Sigmoid colon (tissue), 3 donors: ENCODE results near the gene DNAH12.
"Not testable (repeated sequence)": the region's sequence is repeated elsewhere in the genome, so short reads cannot be mapped to it uniquely, and the experiment has no call there.

Experiments
- POLR2A ChIP-seq, 2 donors: fragments of 450-650 bp; IDR thresholded peaks; one replicate each; pipeline ENCODE4 v1.6.1; 2016; ENCODE audit warnings: antibody characterized with exemption in 2 of 2, mild to moderate bottlenecking in 2 of 2, moderate library complexity in 2 of 2
- TF ChIP-seq, protein P1 (sequence below), 4 experiments: fragments of 450-650 bp in 3 of 4; fragments of 200-600 bp in 1 of 4; IDR thresholded peaks; one replicate each; pipeline ENCODE4 v1.5.1; 2016 to 2019; ENCODE audit warnings: antibody characterized with exemption in 4 of 4, mild to moderate bottlenecking in 3 of 4, moderate library complexity in 2 of 4

DNA sequence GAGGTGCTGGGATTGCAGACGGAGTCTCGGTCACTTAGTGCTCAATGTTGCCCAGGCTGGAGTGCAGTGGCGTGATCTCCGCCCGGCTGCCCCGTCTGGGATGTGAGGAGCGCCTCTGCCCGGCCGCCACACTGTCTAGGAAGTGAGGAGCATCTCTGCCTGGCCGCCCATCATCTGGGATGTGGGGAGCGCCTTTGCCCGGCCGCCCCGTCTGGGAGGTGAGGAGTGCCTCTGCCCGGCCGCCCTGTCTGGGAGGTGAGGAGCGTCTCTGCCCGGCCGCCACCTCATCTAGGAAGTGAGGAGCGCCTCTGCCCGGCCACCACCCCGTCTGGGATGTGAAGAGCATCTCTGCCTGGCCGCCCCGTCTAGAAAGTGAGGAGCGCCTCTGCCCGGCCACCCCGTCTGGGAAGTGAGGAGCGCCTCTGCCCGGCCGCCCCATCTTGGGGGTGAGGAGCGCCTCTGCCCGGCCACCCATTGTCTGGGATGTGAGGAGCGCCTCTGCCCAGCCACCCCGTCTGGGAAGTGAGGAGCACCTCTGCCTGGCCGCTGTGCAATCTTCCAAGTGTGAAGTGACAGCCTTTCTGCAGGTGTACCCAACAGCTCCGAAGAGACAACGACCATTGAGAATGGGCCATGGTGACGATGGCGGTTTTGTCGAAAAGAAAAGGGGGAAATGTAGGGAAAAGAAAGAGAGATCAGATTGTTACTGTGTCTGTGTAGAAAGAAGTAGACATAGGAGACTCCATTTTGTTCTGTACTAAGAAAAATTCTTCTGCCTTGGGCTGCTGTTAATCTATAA is 205.7 kb downstream of the DNAH12 start:
- TF ChIP-seq, protein P1, sequence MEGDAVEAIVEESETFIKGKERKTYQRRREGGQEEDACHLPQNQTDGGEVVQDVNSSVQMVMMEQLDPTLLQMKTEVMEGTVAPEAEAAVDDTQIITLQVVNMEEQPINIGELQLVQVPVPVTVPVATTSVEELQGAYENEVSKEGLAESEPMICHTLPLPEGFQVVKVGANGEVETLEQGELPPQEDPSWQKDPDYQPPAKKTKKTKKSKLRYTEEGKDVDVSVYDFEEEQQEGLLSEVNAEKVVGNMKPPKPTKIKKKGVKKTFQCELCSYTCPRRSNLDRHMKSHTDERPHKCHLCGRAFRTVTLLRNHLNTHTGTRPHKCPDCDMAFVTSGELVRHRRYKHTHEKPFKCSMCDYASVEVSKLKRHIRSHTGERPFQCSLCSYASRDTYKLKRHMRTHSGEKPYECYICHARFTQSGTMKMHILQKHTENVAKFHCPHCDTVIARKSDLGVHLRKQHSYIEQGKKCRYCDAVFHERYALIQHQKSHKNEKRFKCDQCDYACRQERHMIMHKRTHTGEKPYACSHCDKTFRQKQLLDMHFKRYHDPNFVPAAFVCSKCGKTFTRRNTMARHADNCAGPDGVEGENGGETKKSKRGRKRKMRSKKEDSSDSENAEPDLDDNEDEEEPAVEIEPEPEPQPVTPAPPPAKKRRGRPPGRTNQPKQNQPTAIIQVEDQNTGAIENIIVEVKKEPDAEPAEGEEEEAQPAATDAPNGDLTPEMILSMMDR (IDR thresholded peaks at IDR 0.05): not testable (repeated sequence)
- not testable (repeated sequence) for TF ChIP-seq POLR2A (IDR thresholded peaks at IDR 0.05)
